ENCODE results near the gene TMPRSS11E.

GRCh38 chr4:68447201-68447600, at the start of gene TMPRSS11E:
- TF ChIP-seq EP300 (IDR thresholded peaks at IDR 0.05) = no peak
- no peak for TF ChIP-seq CTCF (IDR thresholded peaks at IDR 0.05)
- no peak for TF ChIP-seq POLR2A (IDR thresholded peaks at IDR 0.05)
- no peak for TF ChIP-seq POLR2AphosphoS5 (IDR thresholded peaks at IDR 0.05)

All from sigmoid colon (tissue), 4 donors.